Stomach smooth muscle (tissue), 2 donors: ENCODE measurements around the gene SCYGR5.

Experiments
- H3K27ac ChIP-seq: one replicate; pipeline ENCODE4 v1.7.0; 2013; ENCODE audit warnings: mild to moderate bottlenecking, low read length, inconsistent platforms
- H3K27me3 ChIP-seq, 2 donors: one replicate each; pipeline ENCODE4 v1.7.0; 2013; ENCODE audit warnings: low read length in 2 of 2; ENCODE audit not compliant: insufficient read depth in 2 of 2, control insufficient read depth in 1 of 2
- H3K36me3 ChIP-seq, 2 donors: one replicate each; pipeline ENCODE4 v1.7.0; 2013; ENCODE audit warnings: low read length in 2 of 2; ENCODE audit not compliant: control insufficient read depth in 2 of 2, insufficient read depth in 2 of 2
- H3K4me1 ChIP-seq: one replicate; pipeline ENCODE4 v1.7.0; 2013; ENCODE audit warnings: low read length; ENCODE audit not compliant: control insufficient read depth, insufficient read depth
- H3K4me3 ChIP-seq, 2 donors: one replicate each; pipeline ENCODE4 v1.7.0; 2013; ENCODE audit warnings: low read length in 2 of 2
- H3K9ac ChIP-seq, 2 donors: one replicate each; pipeline ENCODE4 v1.7.0; 2013; ENCODE audit warnings: low read length in 2 of 2, mild to moderate bottlenecking in 1 of 2
- H3K9me3 ChIP-seq, 2 donors: one replicate each; pipeline ENCODE4 v1.7.0; 2013; ENCODE audit warnings: low read length in 2 of 2; ENCODE audit not compliant: control insufficient read depth in 2 of 2
- donor health status: healthy.
- donor health status: Pancreatic carcinoma.

SCYGR5 gene

DNA sequence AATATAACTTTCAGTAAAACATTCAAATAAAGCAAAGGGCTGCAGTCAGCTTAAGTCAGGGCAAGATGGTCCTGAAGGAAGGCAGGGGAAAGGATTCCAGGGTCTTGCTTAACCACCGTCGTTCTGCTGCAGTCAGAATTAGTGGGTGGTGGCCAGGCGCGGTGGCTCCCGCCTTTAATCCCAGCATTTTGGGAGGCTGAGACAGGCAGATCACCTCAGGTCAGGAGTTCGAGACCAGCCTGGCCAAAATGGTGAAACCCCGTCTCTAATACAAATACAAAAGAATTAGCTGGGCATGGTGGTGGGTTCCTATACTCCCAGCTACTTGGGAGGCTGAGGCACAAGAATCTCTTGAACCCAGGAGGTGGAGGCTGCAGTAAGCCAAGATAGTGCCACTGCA is 44.4 kb downstream of the SCYGR5 start:
- H3K27me3 ChIP-seq = no peaks in the 10 kb centered on the region
- H3K4me1 ChIP-seq = no peaks in the 10 kb centered on the region
- H3K9me3 ChIP-seq = no peaks in the 10 kb centered on the region
- H3K36me3 ChIP-seq = no peaks in the 10 kb centered on the region
- H3K27ac ChIP-seq = no peak overlapping the region
- no peak overlapping the region for H3K4me3 ChIP-seq
- H3K9ac ChIP-seq = no peak overlapping the region

- Histone ChIP-seq H3K4me1 (peaks cover 7% of the 10 kb centered on the region), H3K27me3 (no peaks in the 10 kb centered on the region), H3K9me3 (no peaks in the 10 kb centered on the region), H3K9ac (no peak overlapping the region), H3K27ac (no peak overlapping the region), H3K36me3 (no peaks in the 10 kb centered on the region), H3K4me3 (no peak overlapping the region)
Observed at GRCh38 chr2:227713291-227713690, 46.7 kb downstream of the SCYGR5 start.

DNA sequence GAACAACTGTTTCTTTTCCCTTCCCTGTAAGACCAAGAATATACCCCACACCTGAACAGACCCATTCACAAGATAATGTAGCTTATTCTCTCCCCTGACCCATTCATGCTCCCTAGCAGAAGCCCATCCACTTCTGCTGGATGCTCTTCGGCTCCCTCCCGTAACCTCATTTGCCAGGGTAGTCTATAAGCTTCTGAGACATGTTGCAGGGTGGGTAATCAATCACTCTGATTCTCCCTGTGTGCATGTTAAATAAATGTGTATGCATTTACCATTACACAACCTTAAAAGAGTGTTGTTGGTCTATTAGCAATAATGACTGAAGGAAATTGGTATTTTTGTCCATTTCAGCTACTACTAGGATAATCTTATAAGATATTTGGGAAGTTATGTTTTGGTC is 49.9 kb downstream of the SCYGR5 start:
- Histone ChIP-seq H3K9ac (no peak overlapping the region), H3K9me3 (no peaks in the 10 kb centered on the region), H3K36me3 (no peaks in the 10 kb centered on the region), H3K27ac (no peak overlapping the region), H3K27me3 (no peaks in the 10 kb centered on the region), H3K4me3 (no peak overlapping the region), H3K4me1 (peaks cover 7% of the 10 kb centered on the region)
